Measurements from ENCODE around the gene AGPAT3.
"Not testable (repeated sequence)": the region's sequence is repeated elsewhere in the genome, so short reads cannot be mapped to it uniquely, and the experiment has no call there.

The AGPAT3 gene

DNA sequence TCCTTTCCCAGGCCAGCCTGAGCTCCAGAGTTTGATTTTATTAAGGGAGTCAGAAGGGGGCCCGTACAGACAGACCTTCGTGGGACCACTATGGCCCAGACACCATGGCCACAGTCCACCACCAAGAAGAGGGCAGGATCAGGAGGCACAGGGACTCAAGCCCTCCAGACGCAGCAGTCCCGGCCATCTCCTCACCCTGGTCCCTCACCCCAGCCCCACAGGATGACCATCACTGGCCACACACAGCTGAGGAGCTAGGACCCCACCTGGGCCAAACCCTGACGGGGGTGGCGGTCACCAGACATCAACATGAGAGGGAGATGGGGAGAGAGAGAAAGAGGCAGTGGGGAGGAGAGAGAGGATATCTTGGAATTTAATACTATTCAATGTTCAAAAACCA is 29.2 kb upstream of the AGPAT3 start:
- Histone ChIP-seq H3K27me3 (peaks cover 0 to 41% of the 10 kb centered on the region in 2 donors), H3K36me3 (no peaks in the 10 kb centered on the region), H3K4me1 (no peaks in the 10 kb centered on the region), H3K4me3 (no peak overlapping the region), H3K9me3 (no peaks in the 10 kb centered on the region), H3K27ac (no peak overlapping the region)
- DNase-seq = no peak
- intact Hi-C loops (cut with DNase I; ENCODE audit: low total_unique reads) = no loop called here
- TF ChIP-seq, protein P1, sequence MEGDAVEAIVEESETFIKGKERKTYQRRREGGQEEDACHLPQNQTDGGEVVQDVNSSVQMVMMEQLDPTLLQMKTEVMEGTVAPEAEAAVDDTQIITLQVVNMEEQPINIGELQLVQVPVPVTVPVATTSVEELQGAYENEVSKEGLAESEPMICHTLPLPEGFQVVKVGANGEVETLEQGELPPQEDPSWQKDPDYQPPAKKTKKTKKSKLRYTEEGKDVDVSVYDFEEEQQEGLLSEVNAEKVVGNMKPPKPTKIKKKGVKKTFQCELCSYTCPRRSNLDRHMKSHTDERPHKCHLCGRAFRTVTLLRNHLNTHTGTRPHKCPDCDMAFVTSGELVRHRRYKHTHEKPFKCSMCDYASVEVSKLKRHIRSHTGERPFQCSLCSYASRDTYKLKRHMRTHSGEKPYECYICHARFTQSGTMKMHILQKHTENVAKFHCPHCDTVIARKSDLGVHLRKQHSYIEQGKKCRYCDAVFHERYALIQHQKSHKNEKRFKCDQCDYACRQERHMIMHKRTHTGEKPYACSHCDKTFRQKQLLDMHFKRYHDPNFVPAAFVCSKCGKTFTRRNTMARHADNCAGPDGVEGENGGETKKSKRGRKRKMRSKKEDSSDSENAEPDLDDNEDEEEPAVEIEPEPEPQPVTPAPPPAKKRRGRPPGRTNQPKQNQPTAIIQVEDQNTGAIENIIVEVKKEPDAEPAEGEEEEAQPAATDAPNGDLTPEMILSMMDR (IDR thresholded peaks at IDR 0.05) = no peak

DNA sequence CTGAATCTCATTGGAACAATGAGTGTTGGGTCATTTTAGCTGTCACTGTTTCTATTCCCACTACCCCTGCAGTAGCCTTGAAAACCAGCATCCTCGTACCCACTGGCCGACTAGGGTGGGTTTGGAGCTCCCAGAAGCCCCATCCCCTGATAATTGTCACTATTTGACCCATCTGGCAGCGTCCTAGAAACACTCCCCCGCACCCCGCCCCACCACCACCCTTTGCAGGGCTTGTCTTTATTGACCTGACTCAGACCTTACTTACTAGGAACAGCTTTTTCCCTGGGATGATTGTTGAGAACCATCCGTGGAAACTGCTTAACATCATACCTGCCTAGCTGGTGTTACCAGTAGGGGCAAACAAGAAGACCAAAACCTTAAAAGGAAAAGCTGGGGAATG is 28.4 kb upstream of the AGPAT3 start:
- intact Hi-C loops (cut with DNase I; ENCODE audit: low total_unique reads) = no loop called here
- no peak overlapping the region for H3K4me3 ChIP-seq
- TF ChIP-seq, protein P1 (IDR thresholded peaks at IDR 0.05) = no peak

DNA sequence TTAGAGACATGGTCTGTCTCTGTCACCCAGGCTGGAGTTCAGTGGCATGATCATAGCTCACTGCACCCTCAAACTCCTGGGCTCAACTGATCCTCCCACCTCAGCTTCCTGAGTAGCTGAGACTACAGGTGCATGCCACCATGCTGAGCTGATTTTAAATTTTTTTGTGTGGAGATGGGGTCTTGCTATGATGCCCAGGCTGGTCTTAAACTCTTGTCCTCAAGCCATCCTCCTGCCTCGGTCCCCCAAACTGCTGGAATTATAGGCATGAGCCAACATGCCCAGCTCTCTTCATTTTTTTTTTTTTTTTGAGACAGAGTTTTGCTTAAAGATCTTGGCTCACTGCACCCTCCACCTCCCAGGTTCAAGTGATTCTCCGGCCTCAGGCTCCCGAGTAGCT is 24.8 kb upstream of the AGPAT3 start:
- TF ChIP-seq, protein P1 (IDR thresholded peaks at IDR 0.05) = no peak
- Histone ChIP-seq H3K36me3 (no peaks in the 10 kb centered on the region), H3K4me3 (no peak overlapping the region), H3K4me1 (no peaks in the 10 kb centered on the region), H3K9me3 (no peaks in the 10 kb centered on the region), H3K27me3 (peaks cover 0 to 11% of the 10 kb centered on the region in 2 donors), H3K27ac (no peak overlapping the region)
- DNase-seq = no peak
- intact Hi-C loops (cut with DNase I; ENCODE audit: low total_unique reads) = no loop called here

More for the DNA sequence above, 28.4 kb upstream of the AGPAT3 start:
- no peaks in the 10 kb centered on the region for H3K9me3 ChIP-seq
- no peak overlapping the region for H3K27ac ChIP-seq
- H3K36me3 ChIP-seq = no peaks in the 10 kb centered on the region
- no peaks in the 10 kb centered on the region for H3K4me1 ChIP-seq
- H3K27me3 ChIP-seq = peaks cover 0 to 39% of the 10 kb centered on the region in 2 donors
- DNase-seq = no peak

DNA sequence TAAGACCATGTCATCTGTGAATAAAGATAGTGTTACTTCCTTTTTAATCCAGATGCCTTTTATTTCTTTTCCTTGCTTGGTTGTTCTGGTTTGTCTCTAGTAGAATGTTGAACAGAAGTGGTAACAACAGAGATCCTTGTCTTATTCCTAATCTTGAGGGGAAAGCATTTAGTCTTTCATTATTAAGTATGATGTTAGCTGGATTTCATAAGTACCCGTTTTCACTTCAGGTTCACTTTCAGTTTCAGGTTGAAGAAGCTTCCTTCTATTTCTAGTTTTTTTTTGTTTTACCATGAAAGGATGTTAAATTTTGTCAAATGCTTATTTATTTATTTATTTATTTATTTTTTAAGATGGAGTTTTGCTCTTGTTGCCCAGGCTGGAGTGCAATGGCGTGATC is 22.3 kb upstream of the AGPAT3 start:
- H3K36me3 ChIP-seq = no peaks in the 10 kb centered on the region
- no peaks in the 10 kb centered on the region for H3K9me3 ChIP-seq
- H3K27me3 ChIP-seq = peaks cover 0 to 7% of the 10 kb centered on the region in 2 donors
- H3K27ac ChIP-seq = no peak overlapping the region
- DNase-seq = no peak
- TF ChIP-seq, protein P1 (IDR thresholded peaks at IDR 0.05) = no peak
- intact Hi-C loops (cut with DNase I; ENCODE audit: low total_unique reads) = no loop called here
- no peak overlapping the region for H3K4me3 ChIP-seq
- no peaks in the 10 kb centered on the region for H3K4me1 ChIP-seq

DNA sequence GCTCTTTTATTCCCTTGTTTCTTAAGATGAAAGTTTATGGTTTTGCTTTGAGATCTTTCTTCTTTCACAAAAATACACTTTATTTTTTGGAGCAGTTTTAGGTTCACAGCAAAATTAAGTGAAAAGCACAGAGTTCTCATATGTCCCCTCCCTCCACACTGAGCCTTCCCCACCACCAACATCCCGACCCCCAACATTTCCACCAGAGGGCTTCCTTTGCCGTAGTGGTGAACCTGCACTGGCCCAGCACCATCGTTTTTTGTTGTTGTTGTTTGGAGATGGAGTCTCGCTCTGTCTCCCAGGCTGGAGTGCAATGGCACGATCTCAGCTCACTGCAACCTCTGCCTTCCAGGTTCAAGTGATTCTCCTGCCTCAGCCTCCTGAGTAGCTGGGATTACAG is 20.1 kb upstream of the AGPAT3 start:
- H3K4me3 ChIP-seq; intact Hi-C loops (cut with DNase I; ENCODE audit: low total_unique reads); H3K4me1 ChIP-seq: not testable (repeated sequence)

DNA sequence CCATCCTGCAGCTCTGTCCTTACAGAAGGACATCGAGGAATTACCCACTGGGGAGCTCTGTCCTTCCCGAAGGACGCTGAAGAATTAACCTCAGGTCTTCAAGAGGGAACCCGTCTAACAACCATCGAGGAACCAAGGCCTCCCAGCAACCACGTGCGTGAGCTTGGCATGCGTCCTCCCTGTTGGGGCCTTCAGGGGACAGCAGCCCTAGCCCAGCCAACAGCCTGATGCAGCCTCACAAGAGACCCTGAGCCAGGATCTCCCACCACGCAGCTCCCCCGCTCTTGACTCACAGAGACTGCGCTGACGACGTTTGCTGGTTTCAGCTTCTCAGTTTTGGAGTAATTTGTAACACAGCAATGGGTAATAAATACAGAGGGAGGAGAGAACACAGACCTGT is 19.6 kb upstream of the AGPAT3 start:
- Histone ChIP-seq H3K4me1 (no peaks in the 10 kb centered on the region), H3K27ac (no peak overlapping the region), H3K36me3 (no peaks in the 10 kb centered on the region), H3K27me3 (peaks cover 0 to 7% of the 10 kb centered on the region in 2 donors), H3K9me3 (no peaks in the 10 kb centered on the region), H3K4me3 (no peak overlapping the region)
- TF ChIP-seq, protein P1 (IDR thresholded peaks at IDR 0.05) = no peak
- intact Hi-C loops (cut with DNase I; ENCODE audit: low total_unique reads) = no loop called here
- no peak for DNase-seq

More for the DNA sequence above, 20.1 kb upstream of the AGPAT3 start:
- H3K36me3 ChIP-seq, H3K9me3 ChIP-seq, H3K27me3 ChIP-seq, H3K27ac ChIP-seq, DNase-seq: not testable (repeated sequence)
